GM12878 (cell line): ENCODE data around the gene POU2AF1. TPM values are rescaled to one million over a fixed set of nuclear protein-coding genes. Genes with fewer than 3 reads are reported as not detected.

Experiments used
- ATAC-seq: fragments of 200-7000 bp; cut with Tn5 transposase; 3 replicates; pipeline ENCODE4 v1.9.1; 2020; ENCODE audit warnings: mild to moderate bottlenecking, moderate library complexity
- BruUV-seq: library from RNA; stranded (reverse); fragments of 400-500 nt; replicated peaks from 2 replicates; lab custom pipeline; 2021; lab: Mats Ljungman, UMichigan
- CTCF ChIA-PET: fragments of 300-600 bp; sonication (Branson Sonifier 250); formaldehyde crosslinking; extraction: SDS; loops from one replicate; lab custom pipeline; 2021; ENCODE audit warnings: inconsistent platforms; lab: Yijun Ruan, JAX
- POLR2A ChIA-PET: fragments of 350-600 bp; formaldehyde crosslinking; extraction: SDS; loops from one replicate; lab custom pipeline; 2021; ENCODE audit warnings: inconsistent platforms; lab: Charles Lee
- RAD21 ChIA-PET: fragments of 300-600 bp; sonication (Branson Sonifier 250); formaldehyde crosslinking; loops from one replicate; lab custom pipeline; 2023; ENCODE audit warnings: antibody characterized with exemption; ENCODE audit not compliant: unreplicated experiment; lab: Charles Lee
- SMC1A ChIA-PET: fragments of 300-600 bp; sonication (Branson Sonifier 250); formaldehyde crosslinking; loops from one replicate; lab custom pipeline; 2023; ENCODE audit not compliant: unreplicated experiment, uncharacterized antibody; lab: Charles Lee
- DNase-seq: peaks from one replicate; pipeline ENCODE4 v3.0.0-alpha.2; 2011; ENCODE audit warnings: low read depth, low spot score
- FAIRE-seq: peaks from 3 replicates; lab custom pipeline; 2011; peaks lifted over from hg19 to GRCh38; lab: Jason Lieb, UNC
- H2AFZ ChIP-seq: 2 replicates; pipeline ENCODE4 v1.6.0; 2011; ENCODE audit warnings: low read depth, low read length, control low read depth; ENCODE audit not compliant: control insufficient read depth
- H3K27ac ChIP-seq: 2 replicates; pipeline ENCODE4 v1.5.1; 2011; ENCODE audit warnings: control low read depth; ENCODE audit not compliant: control insufficient read depth, insufficient read depth
- H3K27me3 ChIP-seq, 2 experiments: replicated peaks in 1 of 2; 2 replicates each; pipeline versions ENCODE4 v1.6.0 to v1.6.1; 2011; ENCODE audit warnings: low read length in 1 of 2; ENCODE audit not compliant: control insufficient read depth in 2 of 2, insufficient read depth in 2 of 2
- H3K36me3 ChIP-seq, 2 experiments: 2 replicates each; pipeline ENCODE4 v1.5.1; 2011; ENCODE audit warnings: low read length in 1 of 2; ENCODE audit not compliant: control insufficient read depth in 2 of 2, insufficient read depth in 2 of 2
- H3K4me1 ChIP-seq: 2 replicates; pipeline ENCODE4 v1.6.1; 2011; ENCODE audit warnings: mild to moderate bottlenecking, low read length, moderate library complexity, mixed read lengths; ENCODE audit not compliant: control insufficient read depth, insufficient read depth
- H3K4me2 ChIP-seq: 2 replicates; pipeline ENCODE4 v1.6.0; 2011; ENCODE audit warnings: control low read depth; ENCODE audit not compliant: control insufficient read depth, insufficient read depth
- H3K4me3 ChIP-seq: fragments of 200-600 bp; sonication (generic); 2 replicates; pipeline ENCODE4 v1.5.1; 2016
- H3K79me2 ChIP-seq: 2 replicates; pipeline ENCODE4 v1.6.0; 2011; ENCODE audit warnings: low read length; ENCODE audit not compliant: control insufficient read depth, insufficient read depth
- H3K9ac ChIP-seq: 2 replicates; pipeline ENCODE4 v1.8.0; 2011; ENCODE audit warnings: low read length, control low read depth, mixed read lengths; ENCODE audit not compliant: control insufficient read depth, insufficient read depth
- H3K9me3 ChIP-seq: replicated peaks from 3 replicates; pipeline ENCODE4 v1.5.1; 2011; ENCODE audit warnings: mild to moderate bottlenecking, low read length; ENCODE audit not compliant: control insufficient read depth, insufficient read depth
- H4K20me1 ChIP-seq: 2 replicates; pipeline ENCODE4 v1.6.0; 2011; ENCODE audit not compliant: control insufficient read depth, insufficient read depth
- BHLHE40 ChIP-seq, 2 experiments: fragments of 450-650 bp in 1 of 2; IDR thresholded peaks; 2 replicates each; pipeline ENCODE4 v1.6.1; 2011 to 2017; ENCODE audit warnings: low read depth in 2 of 2, borderline replicate concordance in 1 of 2, improper control_type of control experiment in 1 of 2, low read length in 1 of 2, mild to moderate bottlenecking in 1 of 2
- TCF7 ChIP-seq: IDR thresholded peaks from 2 replicates; pipeline ENCODE4 v1.6.1; 2014; ENCODE audit warnings: antibody characterized with exemption, borderline replicate concordance
- WGBS: methylation state at CpG from one replicate; pipeline ENCODE4 v1.1.6; 2016; ENCODE audit warnings: low lambda C conversion rate; ENCODE audit not compliant: insufficient replicate concordance, insufficient coverage; ENCODE audit errors: missing lambda C conversion rate; 5-methylcytosine and 5-hydroxymethylcytosine counted together
- in situ Hi-C: fragments of 300-500 bp; cut with MboI; formaldehyde crosslinking; loops from 9 replicates; pipeline ENCODE4 v1.14.3; 2018; ENCODE audit warnings: mixed read lengths
- intact Hi-C: fragments of 100-400 bp; cut with micrococcal nuclease; formaldehyde crosslinking; loops from one replicate; pipeline ENCODE4 v1.14.2; 2022; ENCODE audit not compliant: unreplicated experiment
- polyA plus RNA-seq, 11 experiments: library from polyadenylated mRNA; depleted of rRNA in 4 of 11; unstranded in 6 of 11; stranded (reverse) in 5 of 11; fragments of >200 nt; fragmentation: Nextera tagmentation in 4 of 11; fragmentation: Illumina TruSeq in 1 of 11; extraction: Ambion mirVana in 4 of 11; extraction: Trizol in 1 of 11; gene quantifications; 1 replicate in 1 of 11; 2 replicates in 10 of 11; pipeline versions ENCODE4 v1.2.1 to v1.2.3, GENCODE V29; 2011 to 2016; ENCODE audit warnings: inconsistent platforms in 2 of 11, missing spikeins in 2 of 11, low read depth in 1 of 11
- total RNA-seq, 4 experiments: library from RNA; depleted of rRNA in 3 of 4; stranded (reverse); fragments of >200 nt in 3 of 4; fragmentation: Illumina TruSeq in 1 of 4; extraction: Trizol in 1 of 4; gene quantifications; 2 replicates each; pipeline versions ENCODE4 v1.2.1 to v1.2.3, GENCODE V29; 2013 to 2021

POU2AF1 gene
- total and polyA plus RNA-seq, 10 of the 15 experiments (the other 5 are each of a cell fraction or from before 2014, with no cell fraction given) = 13.1 to 169 (median 75.5) TPM

DNA sequence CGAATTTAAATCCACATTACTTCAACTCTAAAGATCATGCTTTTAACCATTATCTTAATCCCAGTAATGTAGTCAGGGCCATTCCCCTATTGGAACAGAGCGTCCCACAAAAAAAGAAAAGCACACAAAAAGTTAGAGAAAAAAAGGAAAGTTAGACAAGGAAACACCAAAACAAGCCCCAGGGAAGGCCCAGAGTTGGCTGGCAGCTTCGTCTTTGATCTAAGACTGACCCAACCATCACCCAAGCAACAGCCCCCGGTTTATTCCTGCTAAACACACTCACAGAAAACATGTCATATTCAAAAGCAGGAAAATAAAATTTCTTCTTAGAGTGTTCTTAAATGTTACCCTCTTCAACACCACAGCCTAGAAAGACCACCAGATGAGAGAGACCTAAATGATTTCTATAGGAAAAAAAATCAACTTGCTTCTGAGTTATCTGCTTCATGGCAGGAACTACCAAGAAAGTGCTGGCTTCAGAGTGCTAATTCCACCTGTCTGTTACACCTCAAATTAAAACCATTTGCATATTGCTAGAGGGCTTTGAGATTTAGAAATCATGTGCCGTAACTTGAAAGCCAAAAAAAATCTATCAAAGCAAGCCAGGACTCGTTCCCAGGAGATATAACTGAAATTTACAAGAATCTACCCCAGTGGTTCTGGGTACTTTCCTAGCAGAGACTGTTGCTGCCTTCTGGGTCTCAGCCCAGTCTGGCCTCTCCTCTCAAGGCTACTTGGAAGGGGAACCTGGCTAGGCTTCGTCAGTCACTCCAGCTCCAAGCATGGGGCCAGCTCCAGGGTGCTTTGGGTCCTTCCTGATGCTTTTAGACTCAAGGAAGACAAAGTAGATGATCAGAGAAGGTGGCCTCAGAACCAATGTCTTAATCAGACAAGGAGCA lies 49.5 kb downstream of the POU2AF1 start:
- ChIA-PET SMC1A (interaction anchor here (1.0 to 1.2 kb wide), 2 partner anchors 15 to 87 kb away, joined by 3 read pairs; no protein-coding TSS in a partner anchor), POLR2A (interaction anchor here (1.6 kb wide), 1 partner anchor 13 kb away, joined by 3 read pairs; no protein-coding TSS in a partner anchor), CTCF (interaction anchor here (3.0 kb wide), 1 partner anchor 94 kb away, joined by 17 read pairs; no protein-coding TSS in a partner anchor)
- Histone ChIP-seq H3K4me2 (no peak overlapping the region), H3K4me3 (no peak overlapping the region)
- no peak for FAIRE-seq
- 0 out of 4 replicates have a peak, but pooled peaks of 1 of the 2 experiments have one; percentile 24 for TF ChIP-seq BHLHE40 (IDR thresholded peaks at IDR 0.05; ENCODE audit: borderline replicate concordance in 1 of 2, low read depth in 2 of 2, low read length in 1 of 2)
- no peak for TF ChIP-seq TCF7
- TF ChIP-seq, all 136 proteins: peak for 1
- ATAC-seq = 0 out of 3 replicates have a peak, but pooled peaks have one; percentile 12
- Histone ChIP-seq H4K20me1 (no peaks in the 10 kb centered on the region), H2AFZ (no peak overlapping the region), H3K4me1 (peaks cover 3% of the 10 kb centered on the region; the same call in 1 of the 2 replicates), H3K36me3 (no peaks in the 10 kb centered on the region), H3K9ac (no peak overlapping the region), H3K27ac (no peak overlapping the region), H3K27me3 (no peaks in the 10 kb centered on the region; a peak in 1 of 4 replicates), H3K79me2 (no peaks in the 10 kb centered on the region), H3K9me3 (no peaks in the 10 kb centered on the region)
- no peak for DNase-seq
- intact Hi-C loops = no loop called here
- no TSS peak for BruUV-seq
- WGBS = 53% methylated on average over 7 of the region's 7 CpGs
- RAD21 ChIA-PET = interaction anchor here (1.0 kb wide), 1 partner anchor 88 kb away, joined by 4 read pairs; no protein-coding TSS in a partner anchor
- in situ Hi-C loops = no loop called here
